IMR-90 (cell line): Measurements from ENCODE around the gene TTC38. TPM values are rescaled to one million over a fixed set of nuclear protein-coding genes. Genes with fewer than 3 reads are reported as not detected.

Experiments
- ATAC-seq: fragments of 200-7000 bp; cut with Tn5 transposase; 2 replicates; pipeline ENCODE4 v1.9.1; 2020; ENCODE audit warnings: low read depth, mild to moderate bottlenecking, moderate library complexity
- BruUV-seq: library from RNA; stranded (reverse); fragments of 400-500 nt; replicated peaks from 2 replicates; lab custom pipeline; 2021; lab: Mats Ljungman, UMichigan
- CTCF ChIA-PET: fragments of 300-600 bp; formaldehyde crosslinking; extraction: SDS; loops from one replicate; lab custom pipeline; 2021; ENCODE audit warnings: antibody characterized with exemption; lab: Yijun Ruan, JAX
- POLR2A ChIA-PET: fragments of 300-600 bp; sonication (Branson Sonifier 250); formaldehyde crosslinking; loops from one replicate; lab custom pipeline; 2022; ENCODE audit warnings: antibody characterized with exemption; ENCODE audit not compliant: unreplicated experiment; lab: Charles Lee
- DNase-seq: peaks from one replicate; pipeline ENCODE4 v3.0.0; 2013
- H2AFZ ChIP-seq: replicated peaks from 2 replicates; pipeline ENCODE3; 2013; ENCODE audit warnings: low read length, mild to moderate bottlenecking; ENCODE audit not compliant: poor library complexity
- H2AK5ac ChIP-seq: 2 replicates; pipeline ENCODE4 v1.6.1; 2013; ENCODE audit warnings: low read depth, low read length, inconsistent platforms
- H2AK9ac ChIP-seq: replicated peaks from 2 replicates; pipeline ENCODE3; 2013; ENCODE audit warnings: mild to moderate bottlenecking, low read depth, low read length, moderate library complexity; ENCODE audit not compliant: poor library complexity
- H2BK120ac ChIP-seq: 2 replicates; pipeline ENCODE4 v1.6.1; 2013; ENCODE audit warnings: low read depth, low read length, inconsistent platforms
- H2BK15ac ChIP-seq: 3 replicates; pipeline ENCODE4 v1.6.1; 2013; ENCODE audit warnings: low read depth, low read length, inconsistent platforms
- H2BK20ac ChIP-seq: 2 replicates; pipeline ENCODE4 v1.6.1; 2013; ENCODE audit warnings: low read depth, mild to moderate bottlenecking, inconsistent platforms, low read length, moderate library complexity
- H2BK5ac ChIP-seq: 2 replicates; pipeline ENCODE4 v1.6.1; 2013; ENCODE audit warnings: mild to moderate bottlenecking, low read depth, low read length, inconsistent platforms; ENCODE audit not compliant: poor library complexity, severe bottlenecking
- H3K14ac ChIP-seq: replicated peaks from 2 replicates; pipeline ENCODE4 v1.6.1; 2013; ENCODE audit warnings: low read depth, low read length, inconsistent platforms
- H3K18ac ChIP-seq: 2 replicates; pipeline ENCODE4 v1.6.1; 2013; ENCODE audit warnings: low read depth, low read length, control low read depth
- H3K23ac ChIP-seq: 2 replicates; pipeline ENCODE4 v1.6.1; 2013; ENCODE audit warnings: low read depth, low read length, inconsistent platforms
- H3K27ac ChIP-seq: 2 replicates; pipeline ENCODE4 v1.5.1; 2013; ENCODE audit warnings: mild to moderate bottlenecking, control low read depth, low read length; ENCODE audit not compliant: insufficient read depth
- H3K27me3 ChIP-seq: 2 replicates; pipeline ENCODE4 v1.6.1; 2013; ENCODE audit warnings: low read length; ENCODE audit not compliant: control insufficient read depth, insufficient read depth
- H3K36me3 ChIP-seq: 2 replicates; pipeline ENCODE4 v1.6.1; 2013; ENCODE audit warnings: low read length, mixed read lengths; ENCODE audit not compliant: control insufficient read depth, insufficient read depth
- H3K4ac ChIP-seq: 2 replicates; pipeline ENCODE4 v1.6.1; 2013; ENCODE audit warnings: low read depth, low read length, inconsistent platforms
- H3K4me1 ChIP-seq: 2 replicates; pipeline ENCODE4 v1.6.1; 2013; ENCODE audit warnings: low read length, mixed read lengths; ENCODE audit not compliant: control insufficient read depth, insufficient read depth
- H3K4me2 ChIP-seq: 2 replicates; pipeline ENCODE4 v1.6.1; 2013; ENCODE audit warnings: low read depth, mild to moderate bottlenecking, control low read depth, low read length, moderate library complexity
- H3K4me3 ChIP-seq: 2 replicates; pipeline ENCODE4 v1.5.1; 2013; ENCODE audit warnings: low read depth, mild to moderate bottlenecking, control low read depth, low read length, moderate library complexity; ENCODE audit not compliant: insufficient read depth
- H3K56ac ChIP-seq: 2 replicates; pipeline ENCODE4 v1.6.1; 2013; ENCODE audit warnings: low read length, inconsistent platforms; ENCODE audit not compliant: insufficient read depth; ENCODE audit errors: extremely low read depth
- H3K79me1 ChIP-seq, 2 experiments: 2 replicates each; pipeline ENCODE4 v1.6.1; 2013; ENCODE audit warnings: low read length in 2 of 2, inconsistent platforms in 1 of 2, low read depth in 1 of 2
- H3K9ac ChIP-seq: 2 replicates; pipeline ENCODE4 v1.6.1; 2013; ENCODE audit warnings: low read depth, low read length, control low read depth
- H3K9me1 ChIP-seq: 2 replicates; pipeline ENCODE4 v1.6.1; 2013; ENCODE audit warnings: low read length, inconsistent platforms; ENCODE audit not compliant: insufficient read depth
- H3K9me3 ChIP-seq: 2 replicates; pipeline ENCODE4 v1.6.1; 2013; ENCODE audit warnings: low read length; ENCODE audit not compliant: control insufficient read depth, insufficient read depth
- H4K20me1 ChIP-seq: 2 replicates; pipeline ENCODE4 v1.6.1; 2013; ENCODE audit warnings: low read length, inconsistent platforms; ENCODE audit not compliant: insufficient read depth
- H4K5ac ChIP-seq: 2 replicates; pipeline ENCODE4 v1.6.1; 2013; ENCODE audit warnings: mild to moderate bottlenecking, low read depth, low read length, control low read depth
- H4K8ac ChIP-seq, 2 experiments: 2 replicates each; pipeline ENCODE4 v1.6.1; 2013; ENCODE audit warnings: low read depth in 2 of 2, low read length in 2 of 2, control low read depth in 1 of 2, inconsistent platforms in 1 of 2
- H4K91ac ChIP-seq: 2 replicates; pipeline ENCODE4 v1.6.1; 2013; ENCODE audit warnings: low read depth, low read length, inconsistent platforms; ENCODE audit not compliant: insufficient read depth
- BHLHE40 ChIP-seq: fragments of 150-350 bp; IDR thresholded peaks from 2 replicates; pipeline ENCODE4 v1.6.1; 2016; ENCODE audit warnings: mild to moderate bottlenecking, low read depth, low read length
- CTCF ChIP-seq: conservative IDR thresholded peaks from 2 replicates; pipeline ENCODE4 v1.5.1; 2012; ENCODE audit warnings: mild to moderate bottlenecking, low read depth, low read length, improper control_type of control experiment
- MAZ ChIP-seq: IDR thresholded peaks from 2 replicates; pipeline ENCODE4 v1.6.1; 2012; ENCODE audit warnings: low read depth, mild to moderate bottlenecking, low read length, improper control_type of control experiment, moderate library complexity, borderline replicate concordance
- MXI1 ChIP-seq: IDR thresholded peaks from 2 replicates; pipeline ENCODE4 v1.6.1; 2012; ENCODE audit warnings: low read depth, mild to moderate bottlenecking, low read length, moderate library complexity, borderline replicate concordance
- POLR2A ChIP-seq: IDR thresholded peaks from 2 replicates; pipeline ENCODE4 v1.6.1; 2012; ENCODE audit warnings: mild to moderate bottlenecking, low read depth, low read length
- RAD21 ChIP-seq: IDR thresholded peaks from 2 replicates; pipeline ENCODE4 v1.6.1; 2012; ENCODE audit warnings: low read length, improper control_type of control experiment
- RCOR1 ChIP-seq: IDR thresholded peaks from 2 replicates; pipeline ENCODE4 v1.6.1; 2012; ENCODE audit warnings: mild to moderate bottlenecking, low read length, improper control_type of control experiment; ENCODE audit not compliant: insufficient replicate concordance
- RFX5 ChIP-seq: IDR thresholded peaks from 2 replicates; pipeline ENCODE4 v1.8.0; 2012; ENCODE audit warnings: low read depth, mild to moderate bottlenecking, low read length, moderate library complexity
- WGBS, 2 experiments: methylation state at CpG; one replicate each; pipeline versions ENCODE4 v1.1.5 to v1.1.7; 2013; ENCODE audit warnings: missing lambda C conversion rate in 2 of 2; ENCODE audit not compliant: insufficient read length in 1 of 2; ENCODE audit errors: extremely low coverage in 2 of 2; 5-methylcytosine and 5-hydroxymethylcytosine counted together
- dilution Hi-C: fragments of 300-500 bp; cut with HindIII; formaldehyde crosslinking; loops from one replicate; pipeline ENCODE4 v1.14.3; 2018; ENCODE audit warnings: low sequenced_read_pairs; ENCODE audit not compliant: unreplicated experiment
- in situ Hi-C: fragments of 300-500 bp; cut with MboI; formaldehyde crosslinking; loops from 3 replicates; pipeline ENCODE4 v1.14.3; 2019; ENCODE audit warnings: low sequenced_read_pairs, inconsistent platforms, mixed read lengths
- intact Hi-C: fragments of 100-400 bp; cut with micrococcal nuclease; formaldehyde crosslinking; loops from 2 replicates; pipeline ENCODE4 v1.10.0; 2022
- polyA plus RNA-seq, 3 experiments: library from polyadenylated mRNA; depleted of rRNA; stranded (reverse); fragments of >200 nt; gene quantifications; 2 replicates each; pipeline ENCODE4 v1.2.3, GENCODE V29; 2012; ENCODE audit warnings: low replicate concordance in 1 of 3
- total RNA-seq: library from RNA; depleted of rRNA; stranded (reverse); fragments of >200 nt; gene quantifications from 2 replicates; pipeline ENCODE4 v1.2.3, GENCODE V29; 2012

TTC38 gene
- total and polyA plus RNA-seq, 2 of the 4 experiments (the other 2 are of a cell fraction) = 43.6 to 52.3 TPM

- no peak overlapping the region for H2BK5ac ChIP-seq
- no peak overlapping the region for H3K18ac ChIP-seq
- H3K4me3 ChIP-seq = no peak overlapping the region
- no peaks in the 10 kb centered on the region for H3K79me1 ChIP-seq
- H2BK15ac ChIP-seq = no peak overlapping the region
- H4K91ac ChIP-seq = no peak overlapping the region
- H3K27me3 ChIP-seq = no peaks in the 10 kb centered on the region
- H4K20me1 ChIP-seq = no peaks in the 10 kb centered on the region
- no peak overlapping the region for H3K14ac ChIP-seq
- intact Hi-C loops = no loop called here
- H3K9me3 ChIP-seq = no peaks in the 10 kb centered on the region
- H3K4me2 ChIP-seq = no peak overlapping the region
- no peak overlapping the region for H4K8ac ChIP-seq
- ATAC-seq (no peak), DNase-seq (no peak)
- H4K5ac ChIP-seq = no peak overlapping the region
- no peak overlapping the region for H3K23ac ChIP-seq
- TF ChIP-seq MXI1 = no peak
- no peak for TF ChIP-seq MAZ
- no peak for TF ChIP-seq RCOR1
- no peak for TF ChIP-seq RAD21
- TF ChIP-seq POLR2A = no peak
- TF ChIP-seq CTCF = no peak
- no peak for TF ChIP-seq RFX5
- no peak for TF ChIP-seq BHLHE40
- no peak overlapping the region for H2AFZ ChIP-seq
- CTCF ChIA-PET = no interaction called here
- no peak overlapping the region for H2AK5ac ChIP-seq
- POLR2A ChIA-PET = no interaction called here
- in situ Hi-C loops = no loop called here
- 0 out of 2 replicates have a peak, but pooled peaks cover 6% of the 10 kb centered on the region for H3K9me1 ChIP-seq
- dilution Hi-C loops = no loop called here
- no peak overlapping the region for H3K27ac ChIP-seq
- no peak overlapping the region for H2AK9ac ChIP-seq
- H3K4ac ChIP-seq = no peak overlapping the region
- H2BK120ac ChIP-seq = no peak overlapping the region
- no peak overlapping the region for H3K56ac ChIP-seq
- 81% methylated on average over 9 of the region's 24 CpGs; no CpG with 5 or more reads in 1 of the 2 experiments for WGBS, 2 experiments
- BruUV-seq = no TSS peak
- peaks cover 60% of the 10 kb centered on the region for H3K36me3 ChIP-seq
- H2BK20ac ChIP-seq = no peak overlapping the region
- H3K4me1 ChIP-seq = no peaks in the 10 kb centered on the region
- H3K9ac ChIP-seq = no peak overlapping the region
Observed at GRCh38 chr22:46287873-46288751, 20.3 kb downstream of the TTC38 start.
